Measurements from ENCODE around the gene BMP7. TPM values are rescaled to one million over a fixed set of nuclear protein-coding genes. Genes with fewer than 3 reads are reported as not detected.

The BMP7 gene
- total RNA-seq, 1 donor from 2014 or later = 3.7 TPM

DNA sequence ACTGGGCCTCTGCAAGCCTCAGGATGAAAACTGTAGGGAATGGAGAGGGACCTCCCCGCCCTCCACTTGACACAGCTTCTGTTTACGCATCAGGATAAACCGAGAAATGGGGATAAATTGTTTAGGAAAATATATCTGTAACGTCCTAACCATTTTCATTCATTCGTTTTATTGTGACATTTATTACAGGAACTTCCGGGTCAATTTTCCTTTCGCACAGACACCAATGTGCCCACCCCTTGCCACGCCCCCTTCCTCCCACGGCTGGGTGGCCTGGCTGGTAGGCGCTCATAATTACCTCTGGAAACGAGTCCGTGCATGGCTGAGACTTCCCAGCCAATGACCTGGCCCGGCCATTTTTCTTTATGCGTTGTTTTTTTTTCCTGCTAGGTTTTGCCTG is 96.1 kb downstream of the BMP7 start:
- Histone ChIP-seq H3K9ac (ENCODE audit: low read depth in 1 of 3, low read length in 3 of 3) (no peak overlapping the region), H3K9me3 (ENCODE audit: control insufficient read depth in 3 of 3, low read length in 3 of 3) (peaks cover 0 to 2% (median 0%) of the 10 kb centered on the region in 3 donors), H3K36me3 (ENCODE audit: control insufficient read depth in 3 of 3, insufficient read depth in 3 of 3, low read length in 3 of 3) (no peaks in the 10 kb centered on the region), H3K27me3 (ENCODE audit: control insufficient read depth in 3 of 3, insufficient read depth in 3 of 3, low read length in 3 of 3) (no peaks in the 10 kb centered on the region), H3K4me3 (ENCODE audit: low read length in 3 of 3) (no peak overlapping the region), H3K27ac (ENCODE audit: low read depth, low read length) (no peak overlapping the region), H3K4me1 (ENCODE audit: control insufficient read depth in 3 of 3, insufficient read depth in 3 of 3, low read length in 3 of 3) (no peaks in the 10 kb centered on the region)

DNA sequence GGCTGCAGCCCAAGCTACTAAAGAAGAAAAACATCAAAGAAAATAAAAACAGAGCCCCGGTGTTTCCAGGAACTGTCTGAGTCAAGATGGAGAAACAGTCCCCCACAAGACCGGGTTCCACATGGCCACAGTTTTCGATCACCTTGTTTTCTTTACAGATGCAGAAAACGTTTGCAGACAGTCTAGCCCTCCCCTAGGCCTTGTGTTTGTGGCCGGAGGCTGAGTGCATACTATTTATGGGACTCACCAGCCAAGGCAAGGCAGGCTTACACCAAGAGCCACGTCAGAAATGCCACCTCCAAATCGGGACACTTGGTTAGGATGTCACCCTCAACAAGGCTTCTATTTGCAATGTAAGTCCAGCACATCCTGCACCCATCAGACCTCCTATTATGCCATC is 97.3 kb downstream of the BMP7 start:
- Histone ChIP-seq H3K9me3 (ENCODE audit: control insufficient read depth in 3 of 3, low read length in 3 of 3) (peaks cover 0 to 2% (median 0%) of the 10 kb centered on the region in 3 donors), H3K9ac (ENCODE audit: low read depth in 1 of 3, low read length in 3 of 3) (no peak overlapping the region), H3K27ac (ENCODE audit: low read depth, low read length) (no peak overlapping the region), H3K4me1 (ENCODE audit: control insufficient read depth in 3 of 3, insufficient read depth in 3 of 3, low read length in 3 of 3) (no peaks in the 10 kb centered on the region), H3K36me3 (ENCODE audit: control insufficient read depth in 3 of 3, insufficient read depth in 3 of 3, low read length in 3 of 3) (no peaks in the 10 kb centered on the region), H3K27me3 (ENCODE audit: control insufficient read depth in 3 of 3, insufficient read depth in 3 of 3, low read length in 3 of 3) (no peaks in the 10 kb centered on the region), H3K4me3 (ENCODE audit: low read length in 3 of 3) (no peak overlapping the region)

DNA sequence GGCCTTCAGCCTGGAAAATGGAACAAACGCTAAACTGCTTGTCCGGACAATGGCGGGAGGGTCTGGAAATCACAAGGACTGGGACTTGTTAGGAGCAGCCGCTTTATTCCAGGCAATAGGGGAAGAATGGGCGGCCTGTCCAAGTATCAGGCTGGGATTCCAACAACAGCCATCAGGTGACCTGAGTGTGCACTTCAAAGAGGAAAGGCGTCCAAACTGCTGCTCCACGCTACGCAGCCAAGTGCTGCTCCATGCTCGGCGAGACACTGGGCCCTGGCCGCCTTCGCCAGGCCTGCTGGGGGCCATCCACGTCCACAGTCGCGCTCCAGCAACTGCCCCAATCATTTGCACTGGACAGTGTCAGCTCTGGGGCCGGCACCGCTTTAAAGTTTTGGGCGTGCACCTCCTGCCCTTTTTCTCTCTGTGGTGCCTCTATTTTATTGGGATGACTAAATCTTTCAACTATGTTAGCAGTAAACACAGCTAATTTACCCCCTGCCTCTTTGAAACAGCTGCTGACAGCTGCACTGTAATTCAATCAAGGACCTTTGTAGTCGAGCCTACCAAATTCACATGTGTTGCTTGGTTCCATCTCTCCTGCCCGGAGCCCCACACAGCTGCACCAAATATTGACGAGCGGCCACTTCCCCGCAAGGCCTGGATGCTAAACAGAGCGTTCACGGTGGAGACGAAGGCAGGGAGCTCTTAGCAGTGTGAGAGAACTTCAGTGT is 98.3 kb downstream of the BMP7 start:
- Histone ChIP-seq H3K9me3 (ENCODE audit: control insufficient read depth in 3 of 3, low read length in 3 of 3) (peaks cover 0 to 2% (median 0%) of the 10 kb centered on the region in 3 donors), H3K27ac (ENCODE audit: low read depth, low read length) (no peak overlapping the region), H3K9ac (ENCODE audit: low read depth in 1 of 3, low read length in 3 of 3) (peak overlapping the region in 1 of 3 donors; percentile 45), H3K4me3 (ENCODE audit: low read length in 3 of 3) (peak overlapping the region in 1 of 3 donors; percentile 22), H3K4me1 (ENCODE audit: control insufficient read depth in 3 of 3, insufficient read depth in 3 of 3, low read length in 3 of 3) (no peaks in the 10 kb centered on the region), H3K36me3 (ENCODE audit: control insufficient read depth in 3 of 3, insufficient read depth in 3 of 3, low read length in 3 of 3) (no peaks in the 10 kb centered on the region), H3K27me3 (ENCODE audit: control insufficient read depth in 3 of 3, insufficient read depth in 3 of 3, low read length in 3 of 3) (no peaks in the 10 kb centered on the region)

DNA sequence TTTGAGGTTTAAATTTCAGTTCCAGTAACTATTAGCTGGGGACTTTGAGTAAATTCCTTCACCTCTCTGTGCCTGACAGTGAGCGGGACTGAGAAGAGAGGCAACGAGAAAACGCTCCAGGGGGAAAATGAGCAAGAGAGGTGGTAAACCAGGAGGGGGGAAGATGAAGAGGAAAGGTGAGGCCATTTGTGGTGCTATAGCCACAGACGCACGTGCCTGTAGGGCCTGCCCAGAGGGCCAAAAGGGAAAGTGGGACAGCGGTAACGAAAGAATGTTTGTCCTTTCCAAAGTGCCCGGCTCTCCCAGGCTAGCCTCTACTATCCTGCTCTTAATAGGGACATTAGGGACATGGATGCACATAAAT is 99.2 kb downstream of the BMP7 start:
- no peak overlapping the region for H3K27ac ChIP-seq (ENCODE audit: low read depth, low read length)

DNA sequence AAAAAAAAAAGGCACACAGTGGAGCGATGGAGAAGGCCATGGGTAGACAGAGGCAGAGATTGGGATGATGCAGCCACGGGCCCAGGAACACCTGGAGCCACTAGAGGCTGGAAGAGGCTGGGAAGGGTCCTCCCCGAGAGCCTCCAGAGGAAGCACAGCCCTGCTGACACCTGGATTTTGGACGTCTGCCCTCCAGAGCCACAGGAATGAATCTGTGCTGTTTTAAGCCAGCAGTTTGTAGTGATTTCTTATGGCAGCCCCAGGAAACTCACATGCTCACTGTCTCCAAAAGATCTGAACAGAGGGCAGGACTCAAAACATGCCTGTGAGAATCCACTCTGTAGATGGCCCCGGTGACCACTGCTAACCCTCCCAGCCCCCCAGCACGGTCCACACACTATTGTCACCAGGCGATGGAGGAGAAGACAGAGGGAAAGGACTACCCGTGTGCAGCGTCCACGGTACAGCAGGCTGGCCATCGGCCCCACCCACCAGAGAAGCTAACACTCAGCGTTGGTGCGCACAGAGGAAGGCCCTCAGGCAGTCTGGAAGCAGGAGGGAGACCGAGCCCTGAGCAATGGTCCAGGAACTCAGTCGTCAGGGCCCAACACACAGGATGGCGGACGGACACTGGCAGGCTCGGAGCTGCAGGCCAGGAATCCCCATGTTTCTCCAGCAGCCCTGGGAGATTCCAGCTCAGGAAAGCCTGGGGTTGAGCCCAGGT is 99.7 kb downstream of the BMP7 start:
- peaks cover 0 to 2% (median 0%) of the 10 kb centered on the region in 3 donors for H3K9me3 ChIP-seq (ENCODE audit: control insufficient read depth in 3 of 3, low read length in 3 of 3)
- no peaks in the 10 kb centered on the region for H3K27me3 ChIP-seq (ENCODE audit: control insufficient read depth in 3 of 3, insufficient read depth in 3 of 3, low read length in 3 of 3)
- H3K4me1 ChIP-seq (ENCODE audit: control insufficient read depth in 3 of 3, insufficient read depth in 3 of 3, low read length in 3 of 3) = peaks cover 0 to 2% (median 0%) of the 10 kb centered on the region in 3 donors
- H3K27ac ChIP-seq (ENCODE audit: low read depth, low read length) = no peak overlapping the region
- H3K9ac ChIP-seq (ENCODE audit: low read depth in 1 of 3, low read length in 3 of 3) = no peak overlapping the region
- H3K36me3 ChIP-seq (ENCODE audit: control insufficient read depth in 3 of 3, insufficient read depth in 3 of 3, low read length in 3 of 3) = no peaks in the 10 kb centered on the region
- H3K4me3 ChIP-seq (ENCODE audit: low read length in 3 of 3) = no peak overlapping the region

More for the DNA sequence above, 99.2 kb downstream of the BMP7 start:
- Histone ChIP-seq H3K4me3 (ENCODE audit: low read length in 3 of 3) (no peak overlapping the region), H3K9ac (ENCODE audit: low read depth in 1 of 3, low read length in 3 of 3) (no peak overlapping the region), H3K4me1 (ENCODE audit: control insufficient read depth in 3 of 3, insufficient read depth in 3 of 3, low read length in 3 of 3) (no peaks in the 10 kb centered on the region), H3K27me3 (ENCODE audit: control insufficient read depth in 3 of 3, insufficient read depth in 3 of 3, low read length in 3 of 3) (no peaks in the 10 kb centered on the region), H3K36me3 (ENCODE audit: control insufficient read depth in 3 of 3, insufficient read depth in 3 of 3, low read length in 3 of 3) (no peaks in the 10 kb centered on the region), H3K9me3 (ENCODE audit: control insufficient read depth in 3 of 3, low read length in 3 of 3) (peaks cover 0 to 2% (median 0%) of the 10 kb centered on the region in 3 donors)

DNA sequence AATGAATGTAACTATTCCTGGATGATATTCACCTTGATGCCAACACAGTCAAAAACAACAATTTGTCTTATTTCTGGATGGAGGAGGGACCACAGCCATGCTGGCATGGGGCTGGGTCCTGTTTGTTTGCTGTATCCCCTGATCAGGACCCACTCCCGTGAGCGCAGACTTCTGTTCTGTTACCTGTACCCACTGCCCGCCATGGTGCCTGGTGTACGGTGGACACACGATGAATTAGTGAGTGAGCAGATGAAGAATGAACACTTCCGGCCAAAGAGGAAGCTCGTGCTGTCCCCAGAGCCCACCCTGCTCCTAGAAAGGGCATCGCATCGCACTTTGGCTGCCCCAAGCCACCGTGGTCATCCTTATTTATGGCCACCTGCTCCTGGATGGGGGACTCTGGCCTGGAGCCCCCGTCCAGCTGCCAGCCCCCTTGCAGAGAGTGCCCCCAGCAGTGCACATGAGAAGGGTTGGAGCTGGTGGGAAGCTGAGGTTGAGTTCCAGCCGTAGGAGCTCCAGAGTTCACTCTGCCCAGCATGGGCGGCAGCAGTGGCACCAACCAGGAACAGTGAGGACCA is 100.9 kb downstream of the BMP7 start:
- Histone ChIP-seq H3K36me3 (ENCODE audit: control insufficient read depth in 3 of 3, insufficient read depth in 3 of 3, low read length in 3 of 3) (no peaks in the 10 kb centered on the region), H3K4me3 (ENCODE audit: low read length in 3 of 3) (no peak overlapping the region), H3K9ac (ENCODE audit: low read depth in 1 of 3, low read length in 3 of 3) (no peak overlapping the region), H3K9me3 (ENCODE audit: control insufficient read depth in 3 of 3, low read length in 3 of 3) (peaks cover 0 to 2% (median 0%) of the 10 kb centered on the region in 3 donors), H3K27ac (ENCODE audit: low read depth, low read length) (no peak overlapping the region), H3K27me3 (ENCODE audit: control insufficient read depth in 3 of 3, insufficient read depth in 3 of 3, low read length in 3 of 3) (peaks cover 0 to 2% (median 0%) of the 10 kb centered on the region in 3 donors), H3K4me1 (ENCODE audit: control insufficient read depth in 3 of 3, insufficient read depth in 3 of 3, low read length in 3 of 3) (peaks cover 0 to 3% (median 0%) of the 10 kb centered on the region in 3 donors)

DNA sequence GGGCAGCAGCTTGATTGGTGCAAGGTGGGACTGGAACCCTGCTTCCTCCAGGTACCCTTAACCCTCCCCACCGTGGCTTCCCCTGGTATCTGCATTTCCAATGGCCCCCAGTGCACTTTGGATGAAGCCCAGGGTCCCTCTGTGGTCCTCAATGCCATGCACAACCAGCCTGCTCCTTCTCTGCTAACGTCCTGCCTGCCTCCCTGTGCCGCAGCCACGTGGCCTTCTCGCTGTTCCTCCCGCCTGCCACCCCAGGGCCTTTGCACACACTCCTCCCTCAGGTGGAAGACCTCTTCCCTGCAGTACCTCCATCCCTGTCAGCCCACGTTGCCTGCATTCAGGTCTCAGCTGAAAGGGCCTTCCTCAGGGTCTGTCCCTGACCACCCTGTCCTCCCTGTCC is 101.6 kb downstream of the BMP7 start:
- no peak overlapping the region for H3K27ac ChIP-seq (ENCODE audit: low read depth, low read length)
- no peaks in the 10 kb centered on the region for H3K36me3 ChIP-seq (ENCODE audit: control insufficient read depth in 3 of 3, insufficient read depth in 3 of 3, low read length in 3 of 3)
- no peak overlapping the region for H3K4me3 ChIP-seq (ENCODE audit: low read length in 3 of 3)
- peaks cover 0 to 3% (median 0%) of the 10 kb centered on the region in 3 donors for H3K4me1 ChIP-seq (ENCODE audit: control insufficient read depth in 3 of 3, insufficient read depth in 3 of 3, low read length in 3 of 3)
- no peak overlapping the region for H3K9ac ChIP-seq (ENCODE audit: low read depth in 1 of 3, low read length in 3 of 3)
- peaks cover 0 to 2% (median 0%) of the 10 kb centered on the region in 3 donors for H3K9me3 ChIP-seq (ENCODE audit: control insufficient read depth in 3 of 3, low read length in 3 of 3)
- H3K27me3 ChIP-seq (ENCODE audit: control insufficient read depth in 3 of 3, insufficient read depth in 3 of 3, low read length in 3 of 3) = peaks cover 0 to 3% (median 0%) of the 10 kb centered on the region in 3 donors

DNA sequence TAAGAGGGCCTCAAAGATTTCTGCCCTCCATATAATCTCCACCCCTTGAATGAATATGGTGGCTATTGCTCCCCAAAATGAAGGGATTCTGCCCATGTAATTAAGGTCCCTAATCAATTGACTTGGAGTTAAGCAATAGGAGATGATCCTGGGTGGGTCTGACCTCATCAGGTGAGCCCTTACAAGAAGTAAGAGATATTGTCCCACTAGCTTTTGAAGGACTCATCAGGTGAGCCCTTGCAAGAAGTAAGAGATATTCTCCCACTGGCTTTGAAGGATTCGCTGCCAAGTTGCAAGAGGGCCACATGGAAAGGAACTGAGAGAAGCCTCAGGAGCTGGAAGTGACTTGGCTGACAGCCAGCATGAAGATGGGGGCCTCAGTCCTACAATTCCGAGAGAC is 103.4 kb downstream of the BMP7 start:
- Histone ChIP-seq H3K36me3 (ENCODE audit: control insufficient read depth in 3 of 3, insufficient read depth in 3 of 3, low read length in 3 of 3) (no peaks in the 10 kb centered on the region), H3K4me1 (ENCODE audit: control insufficient read depth in 3 of 3, insufficient read depth in 3 of 3, low read length in 3 of 3) (peaks cover 0 to 3% (median 0%) of the 10 kb centered on the region in 3 donors), H3K9ac (ENCODE audit: low read depth in 1 of 3, low read length in 3 of 3) (no peak overlapping the region), H3K27me3 (ENCODE audit: control insufficient read depth in 3 of 3, insufficient read depth in 3 of 3, low read length in 3 of 3) (peaks cover 0 to 3% (median 0%) of the 10 kb centered on the region in 3 donors), H3K4me3 (ENCODE audit: low read length in 3 of 3) (no peak overlapping the region), H3K9me3 (ENCODE audit: control insufficient read depth in 3 of 3, low read length in 3 of 3) (no peaks in the 10 kb centered on the region), H3K27ac (ENCODE audit: low read depth, low read length) (no peak overlapping the region)

DNA sequence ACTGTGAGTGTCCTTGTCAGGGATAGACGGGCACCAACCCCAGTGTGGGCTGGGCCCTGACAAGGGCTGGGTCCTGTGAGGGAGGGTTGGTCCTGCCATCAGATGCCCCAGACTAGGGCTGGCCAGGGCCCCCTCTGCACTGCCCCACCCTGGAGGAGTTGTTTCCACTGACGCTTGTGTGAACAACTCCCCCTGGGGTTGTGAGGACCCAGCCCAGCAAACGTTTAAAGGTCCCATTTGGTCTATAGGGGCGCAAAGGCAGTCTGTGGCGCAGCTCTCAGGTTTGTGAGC is 104.1 kb downstream of the BMP7 start:
- Histone ChIP-seq H3K36me3 (ENCODE audit: control insufficient read depth in 3 of 3, insufficient read depth in 3 of 3, low read length in 3 of 3) (no peaks in the 10 kb centered on the region), H3K27me3 (ENCODE audit: control insufficient read depth in 3 of 3, insufficient read depth in 3 of 3, low read length in 3 of 3) (peaks cover 0 to 3% (median 0%) of the 10 kb centered on the region in 3 donors), H3K9ac (ENCODE audit: low read depth in 1 of 3, low read length in 3 of 3) (no peak overlapping the region), H3K4me1 (ENCODE audit: control insufficient read depth in 3 of 3, insufficient read depth in 3 of 3, low read length in 3 of 3) (peaks cover 0 to 3% (median 0%) of the 10 kb centered on the region in 3 donors), H3K4me3 (ENCODE audit: low read length in 3 of 3) (no peak overlapping the region), H3K9me3 (ENCODE audit: control insufficient read depth in 3 of 3, low read length in 3 of 3) (no peaks in the 10 kb centered on the region), H3K27ac (ENCODE audit: low read depth, low read length) (no peak overlapping the region)
